ENCODE data around the gene PLEKHM2. TPM values are rescaled to one million over a fixed set of nuclear protein-coding genes. Genes with fewer than 3 reads are reported as not detected.

PLEKHM2 gene
- total RNA-seq, 1 experiment from 2014 or later = 53.9 TPM

DNA sequence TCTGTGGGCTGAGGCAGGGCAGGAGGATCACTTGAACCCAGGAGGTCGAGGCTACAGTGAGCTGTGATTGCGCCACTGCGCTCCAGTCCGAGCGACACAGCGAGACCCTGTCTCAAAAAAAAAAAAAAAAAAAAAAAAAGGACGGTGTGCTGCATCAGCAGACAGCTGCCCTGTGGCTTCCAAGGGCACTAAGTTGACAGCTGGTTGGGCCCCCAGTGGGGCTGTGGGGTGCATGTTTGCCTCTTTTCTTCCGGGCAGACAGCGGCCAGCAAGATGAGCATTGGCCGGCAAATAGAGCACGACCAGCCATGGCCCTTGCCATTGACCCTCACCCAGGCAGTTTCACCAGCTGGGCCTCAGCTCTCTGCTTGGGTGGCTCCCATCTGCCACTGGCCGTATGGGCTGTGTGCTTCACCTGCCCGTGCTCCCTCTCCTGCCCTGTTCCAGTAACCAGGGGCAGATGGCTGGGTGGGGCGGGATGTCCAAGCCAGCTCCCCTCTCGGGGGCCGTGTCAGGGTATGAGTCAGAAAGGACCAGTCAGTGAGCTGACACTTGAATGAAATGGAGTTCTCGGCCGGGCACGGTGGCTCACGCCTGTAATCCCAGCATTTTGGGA, 39.6 kb downstream of the PLEKHM2 start:
- BruUV-seq (replicated peaks) = no TSS peak
- POLR2A ChIA-PET (ENCODE audit: low non-redundant PET) = no interaction called here

GRCh38 chr1:15724949-15725880, 41.1 kb downstream of the PLEKHM2 start:
- ChIA-PET CTCF (no interaction called here), POLR2A (ENCODE audit: low non-redundant PET) (no interaction called here)
- DNase-seq (ENCODE audit: low spot score) = no peak
- BruUV-seq (replicated peaks) = no TSS peak
- Histone ChIP-seq H3K36me3 (ENCODE audit: insufficient read depth, low read length, poor library complexity, severe bottlenecking) (peaks cover 26% of the 10 kb centered on the region), H3K4me1 (ENCODE audit: insufficient read depth, low read length, poor library complexity, severe bottlenecking) (no peaks in the 10 kb centered on the region), H3K27ac (ENCODE audit: low read depth, low read length, poor library complexity, severe bottlenecking) (no peak overlapping the region), H3K4me3 (ENCODE audit: low read depth, low read length, poor library complexity, severe bottlenecking) (no peak overlapping the region), H3K9me3 (ENCODE audit: low read depth, low read length, poor library complexity, severe bottlenecking) (no peaks in the 10 kb centered on the region), H3K27me3 (replicated peaks; ENCODE audit: insufficient read depth, low read depth, low read length, poor library complexity) (no peaks in the 10 kb centered on the region)
- TF ChIP-seq CTCF (conservative IDR thresholded peaks at IDR 0.05; ENCODE audit: low read depth, low read length) (no peak), EZH2 (IDR thresholded peaks at IDR 0.05; ENCODE audit: borderline replicate concordance, low read depth, low read length, poor library complexity, severe bottlenecking) (no peak)
- intact Hi-C loops (cut with micrococcal nuclease; ENCODE audit: unreplicated experiment) = no loop called here

More for the DNA sequence above, 39.6 kb downstream of the PLEKHM2 start:
- Histone ChIP-seq H3K27ac (ENCODE audit: low read depth, low read length, poor library complexity, severe bottlenecking) (no peak overlapping the region), H3K4me1 (ENCODE audit: insufficient read depth, low read length, poor library complexity, severe bottlenecking) (no peaks in the 10 kb centered on the region), H3K9me3 (ENCODE audit: low read depth, low read length, poor library complexity, severe bottlenecking) (no peaks in the 10 kb centered on the region), H3K36me3 (ENCODE audit: insufficient read depth, low read length, poor library complexity, severe bottlenecking) (peaks cover 32% of the 10 kb centered on the region), H3K4me3 (ENCODE audit: low read depth, low read length, poor library complexity, severe bottlenecking) (no peak overlapping the region), H3K27me3 (replicated peaks; ENCODE audit: insufficient read depth, low read depth, low read length, poor library complexity) (no peaks in the 10 kb centered on the region)
- intact Hi-C loops (cut with micrococcal nuclease; ENCODE audit: unreplicated experiment) = no loop called here
- CTCF ChIA-PET = no interaction called here
- no peak for DNase-seq (ENCODE audit: low spot score)
- TF ChIP-seq CTCF (conservative IDR thresholded peaks at IDR 0.05; ENCODE audit: low read depth, low read length) (no peak), EZH2 (IDR thresholded peaks at IDR 0.05; ENCODE audit: borderline replicate concordance, low read depth, low read length, poor library complexity, severe bottlenecking) (no peak)

- Histone ChIP-seq H3K9me3 (ENCODE audit: low read depth, low read length, poor library complexity, severe bottlenecking) (no peaks in the 10 kb centered on the region), H3K27ac (ENCODE audit: low read depth, low read length, poor library complexity, severe bottlenecking) (no peak overlapping the region), H3K27me3 (replicated peaks; ENCODE audit: insufficient read depth, low read depth, low read length, poor library complexity) (no peaks in the 10 kb centered on the region), H3K36me3 (ENCODE audit: insufficient read depth, low read length, poor library complexity, severe bottlenecking) (peaks cover 26% of the 10 kb centered on the region), H3K4me3 (ENCODE audit: low read depth, low read length, poor library complexity, severe bottlenecking) (no peak overlapping the region), H3K4me1 (ENCODE audit: insufficient read depth, low read length, poor library complexity, severe bottlenecking) (no peaks in the 10 kb centered on the region)
- BruUV-seq (replicated peaks) = no TSS peak
- TF ChIP-seq EZH2 (IDR thresholded peaks at IDR 0.05; ENCODE audit: borderline replicate concordance, low read depth, low read length, poor library complexity, severe bottlenecking) = no peak
- TF ChIP-seq CTCF (conservative IDR thresholded peaks at IDR 0.05; ENCODE audit: low read depth, low read length) = no peak
- ChIA-PET POLR2A (ENCODE audit: low non-redundant PET) (no interaction called here), CTCF (no interaction called here)
- intact Hi-C loops (cut with micrococcal nuclease; ENCODE audit: unreplicated experiment) = no loop called here
- no peak for DNase-seq (ENCODE audit: low spot score)
Measured at GRCh38 chr1:15726508-15726907, 42.4 kb downstream of the PLEKHM2 start.

Measured in A673 (cell line).